GM19023 (cell line): Measurements from ENCODE around the gene MAP3K8.
"Not testable (repeated sequence)": the region's sequence is repeated elsewhere in the genome, so short reads cannot be mapped to it uniquely, and the experiment has no call there.

Experiments
- ATAC-seq: cut with Tn5 transposase; IDR thresholded peaks from one replicate; pipeline ENCODE4 v1.9.1; 2021; ENCODE audit warnings: mild to moderate bottlenecking, moderate library complexity; ENCODE audit not compliant: unreplicated experiment

The MAP3K8 gene

DNA sequence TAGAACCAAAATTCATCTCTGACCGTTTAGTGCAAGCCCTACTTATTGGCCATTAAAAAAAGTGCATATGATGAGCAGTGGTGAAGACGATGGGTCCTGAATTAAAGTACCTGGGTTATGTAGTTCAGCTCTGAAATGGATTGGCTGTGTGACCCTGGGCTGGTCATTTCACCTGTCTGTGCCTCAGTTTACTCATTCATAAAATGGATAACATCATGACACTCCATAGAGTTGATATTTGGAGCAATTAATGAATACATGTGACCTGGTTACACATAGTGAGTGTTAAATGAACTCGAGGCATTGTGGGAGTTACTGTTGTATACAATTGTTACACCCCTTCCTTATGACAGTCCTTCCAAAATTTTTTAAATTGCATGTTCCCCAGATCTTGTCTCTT is 9.1 kb downstream of the MAP3K8 start:
- no peak for ATAC-seq

DNA sequence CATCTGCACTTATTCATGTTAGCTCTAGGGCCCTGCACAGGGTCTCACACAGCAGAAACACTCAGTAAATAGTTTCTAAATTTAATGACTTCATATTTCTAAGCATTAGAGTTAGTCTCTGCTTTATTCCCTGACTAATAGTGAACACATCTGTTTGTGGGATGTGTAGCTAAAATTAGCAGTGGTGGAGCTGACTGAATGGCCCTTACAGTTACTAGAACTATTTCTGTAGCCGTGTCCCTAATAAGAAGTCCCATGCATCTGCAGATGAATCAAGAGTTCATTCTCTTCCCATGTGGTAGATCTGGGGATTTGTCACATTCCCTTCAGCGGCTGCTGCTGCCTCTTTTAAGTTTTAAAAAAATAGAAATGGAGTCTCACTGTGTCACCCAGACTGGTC is 11.7 kb downstream of the MAP3K8 start:
- ATAC-seq = no peak

DNA sequence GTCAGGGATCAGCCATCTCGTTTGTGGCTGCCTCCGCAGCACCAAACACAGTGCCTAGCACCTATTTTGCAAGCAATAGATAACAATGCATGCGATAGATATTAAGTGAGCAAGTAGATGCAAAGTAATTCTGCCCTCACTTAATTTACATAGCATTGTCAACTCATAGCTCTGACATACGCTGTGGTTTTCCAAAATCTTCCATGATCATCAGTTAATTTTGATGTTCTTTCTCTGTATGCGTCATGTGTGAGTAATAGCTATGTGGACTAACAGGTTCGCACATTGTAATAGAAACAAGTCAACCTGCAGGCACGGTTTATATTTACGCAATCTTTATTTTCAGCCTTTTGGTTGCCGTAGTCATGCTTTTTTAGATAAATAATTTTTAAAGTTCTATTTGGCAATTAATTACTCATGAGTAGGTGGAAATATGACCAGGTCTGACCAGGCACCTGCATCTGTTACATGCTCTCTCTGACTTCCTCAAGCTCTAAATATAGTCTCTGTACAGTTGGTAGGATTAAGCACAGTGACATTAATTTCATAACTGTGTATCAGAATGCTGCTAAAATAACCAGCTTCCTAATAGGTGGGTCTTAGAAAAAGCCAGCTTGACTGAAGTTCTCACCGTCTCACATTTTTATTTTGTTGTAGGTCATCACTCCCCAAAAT is 13.3 kb downstream of the MAP3K8 start:
- ATAC-seq = no peak

DNA sequence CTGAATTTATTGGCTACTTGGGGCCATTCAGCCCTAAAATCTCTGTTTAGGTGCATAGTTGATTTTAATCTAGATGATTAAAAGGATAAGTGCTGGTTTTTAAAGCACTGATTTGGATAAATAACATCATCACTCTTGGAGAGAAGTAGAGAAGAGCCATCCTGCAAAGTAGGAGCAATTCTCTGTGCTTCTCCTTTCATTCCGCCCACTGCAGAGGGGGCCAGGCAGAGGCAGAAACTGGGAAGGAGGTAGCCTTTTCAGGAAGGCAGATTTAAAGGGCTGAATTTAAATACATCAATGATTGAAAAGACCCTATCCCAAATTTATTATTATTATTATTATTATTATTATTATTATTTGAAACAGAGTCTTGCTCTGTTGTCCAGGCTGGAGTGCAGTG is 14.1 kb downstream of the MAP3K8 start:
- no peak for ATAC-seq

GRCh38 chr10:30453764-30454527 is 20.0 kb downstream of the MAP3K8 start:
- ATAC-seq = no peak

GRCh38 chr10:30454744-30455510 is 20.9 kb downstream of the MAP3K8 start:
- no peak for ATAC-seq

DNA sequence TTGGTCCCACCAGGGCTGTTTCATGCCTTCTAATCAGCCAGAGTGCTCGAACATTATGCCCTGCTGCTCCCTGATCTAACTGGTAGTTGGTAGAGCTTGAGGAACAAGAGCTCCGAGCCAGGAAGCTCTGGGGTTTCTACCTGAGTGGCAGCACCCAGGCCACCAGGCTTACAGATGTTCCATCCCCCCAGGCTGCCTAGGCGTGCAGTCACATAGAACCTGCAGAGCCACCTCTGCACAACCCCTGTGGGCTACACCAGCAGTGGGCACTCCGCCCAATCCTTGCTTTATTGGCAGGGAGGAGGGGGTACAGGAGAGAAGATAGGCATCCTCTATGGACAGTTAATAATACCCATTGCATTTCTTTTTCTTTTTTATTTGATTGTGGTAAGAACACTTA is 21.8 kb downstream of the MAP3K8 start:
- ATAC-seq = no peak

- no peak for ATAC-seq
Measured at GRCh38 chr10:30456266-30456665, 22.3 kb downstream of the MAP3K8 start.

DNA sequence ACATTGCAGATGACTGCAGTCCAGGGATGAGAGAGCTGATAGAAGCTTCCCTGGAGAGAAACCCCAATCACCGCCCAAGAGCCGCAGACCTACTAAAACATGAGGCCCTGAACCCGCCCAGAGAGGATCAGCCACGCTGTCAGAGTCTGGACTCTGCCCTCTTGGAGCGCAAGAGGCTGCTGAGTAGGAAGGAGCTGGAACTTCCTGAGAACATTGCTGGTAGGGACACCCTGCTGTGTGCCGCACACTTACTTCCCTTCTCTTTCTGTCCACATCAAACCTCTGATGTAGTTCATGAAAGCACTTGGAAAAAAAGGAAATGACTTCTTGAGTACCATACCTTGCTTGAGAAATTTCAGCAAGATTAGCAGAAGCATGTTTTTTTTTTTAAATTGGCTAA is 25.3 kb downstream of the MAP3K8 start:
- no peak for ATAC-seq

- ATAC-seq = no peak
Measured at GRCh38 chr10:30460121-30460520, 26.1 kb downstream of the MAP3K8 start.

GRCh38 chr10:30462513-30462912 is 28.5 kb downstream of the MAP3K8 start:
- no peak for ATAC-seq

DNA sequence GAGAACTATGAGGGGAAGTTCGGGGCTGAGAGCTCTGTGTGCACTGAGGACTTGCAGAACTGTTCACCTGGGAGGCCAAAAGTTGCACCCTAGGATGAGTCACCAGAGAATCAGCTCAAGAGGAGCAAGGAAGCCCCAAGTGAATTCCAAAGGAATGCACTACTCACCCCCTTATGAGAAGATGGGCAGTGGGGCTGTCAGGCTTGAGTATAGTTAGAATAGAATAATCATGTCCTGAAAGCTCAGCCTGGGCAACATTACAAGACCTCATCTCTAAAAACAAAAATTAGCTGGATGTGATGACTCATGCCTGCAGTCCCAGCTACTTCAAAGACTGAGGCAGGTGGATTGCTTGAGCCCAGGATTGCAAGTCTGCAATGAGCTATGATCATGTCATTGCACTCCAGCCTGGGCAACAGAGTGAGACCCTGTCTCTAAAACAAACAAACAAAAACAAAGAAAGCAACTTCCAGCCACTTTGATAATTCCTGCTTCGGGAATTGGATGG is 30.0 kb downstream of the MAP3K8 start:
- no peak for ATAC-seq

DNA sequence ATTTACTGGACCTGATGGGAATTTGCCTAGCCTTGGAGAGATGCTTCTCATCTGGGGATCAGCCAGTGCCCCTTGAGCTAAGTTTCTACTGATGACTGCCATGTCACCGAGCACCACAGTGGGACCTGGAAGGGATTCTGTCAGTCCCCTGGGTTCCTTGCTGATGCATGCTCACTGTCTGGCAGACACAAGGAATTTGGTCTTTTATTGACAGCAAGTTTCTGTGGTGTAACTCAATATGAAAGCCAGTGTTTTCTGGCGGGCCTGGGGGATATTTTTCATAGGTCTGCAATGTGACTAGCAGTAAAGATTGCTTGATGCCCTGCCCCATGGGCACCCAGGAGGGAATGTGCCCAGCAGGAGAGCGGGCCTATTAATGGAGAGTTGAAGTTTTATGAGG is 30.7 kb downstream of the MAP3K8 start:
- no peak for ATAC-seq

DNA sequence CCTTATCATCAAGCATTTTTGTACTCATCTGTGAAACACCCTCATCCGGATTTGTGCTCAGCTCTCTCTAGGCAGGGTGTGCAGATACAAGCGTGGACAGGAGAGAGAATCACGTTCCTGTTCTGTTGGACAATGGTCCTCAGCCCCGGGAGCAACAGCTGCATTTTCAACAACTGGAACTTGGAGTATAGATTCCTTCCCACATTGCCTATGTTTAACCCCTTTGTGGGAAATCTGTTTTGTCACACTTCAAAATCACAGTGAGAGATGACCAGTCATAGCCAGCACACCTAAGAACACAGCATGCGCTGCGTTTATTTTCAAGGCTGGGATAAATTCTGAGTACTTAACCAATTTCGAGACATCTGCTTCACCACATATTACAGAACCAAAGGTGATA is 32.5 kb downstream of the MAP3K8 start:
- no peak for ATAC-seq

DNA sequence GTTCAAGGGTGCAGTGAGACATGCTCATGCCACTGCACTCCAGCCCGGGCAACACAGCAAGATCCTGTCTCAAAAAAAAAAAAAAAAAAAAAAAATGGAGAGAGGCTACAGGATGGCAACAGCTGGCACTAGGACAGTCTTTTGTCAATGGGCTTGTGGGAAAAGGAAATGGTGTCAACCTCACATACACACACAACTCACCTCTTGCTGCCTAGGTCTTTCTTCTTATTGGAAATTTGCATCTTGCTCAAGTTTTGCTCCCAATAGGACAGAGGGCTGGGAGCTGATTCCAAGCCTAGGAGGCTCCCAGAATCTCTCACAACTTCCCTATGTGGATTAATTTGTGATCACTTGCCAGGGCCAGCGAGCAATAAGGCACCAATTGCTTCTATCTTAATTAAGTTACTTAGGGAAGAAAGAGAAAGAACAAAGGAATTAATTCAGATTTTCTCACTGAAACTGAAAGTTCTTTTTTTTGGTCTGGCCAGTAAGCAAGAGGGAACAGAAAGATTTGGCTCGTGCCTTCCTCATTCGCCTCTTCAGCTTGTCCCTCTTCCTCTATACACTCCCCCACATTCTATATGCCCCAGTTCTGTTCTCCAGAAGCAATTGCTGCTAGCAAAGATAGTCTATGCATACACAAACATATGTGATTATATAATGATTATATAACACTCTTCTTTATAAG is 33.8 kb downstream of the MAP3K8 start:
- no peak for ATAC-seq

- no peak for ATAC-seq
Measured at GRCh38 chr10:30472414-30473155, 38.6 kb downstream of the MAP3K8 start.

DNA sequence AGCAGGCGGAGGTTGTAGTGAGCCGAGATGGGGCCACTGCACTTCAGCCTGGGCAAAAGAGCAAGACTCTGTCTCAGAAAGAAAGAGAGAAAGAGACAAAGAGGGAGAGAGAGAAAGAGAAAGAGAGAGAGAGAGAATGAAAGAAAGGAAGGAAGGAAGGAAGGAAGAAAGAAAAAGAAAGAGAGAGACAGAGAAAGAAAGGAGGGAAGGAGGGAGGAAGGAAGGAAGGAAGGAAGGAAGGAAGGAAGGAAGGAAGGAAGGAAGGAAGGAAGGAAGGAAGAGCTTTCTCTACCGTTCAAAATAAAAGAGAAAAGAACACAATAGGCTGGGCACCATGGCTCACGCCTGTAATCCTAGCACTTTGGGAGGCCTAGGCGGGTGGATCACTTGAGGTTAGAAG is 41.5 kb downstream of the MAP3K8 start:
- not testable (repeated sequence) for ATAC-seq

DNA sequence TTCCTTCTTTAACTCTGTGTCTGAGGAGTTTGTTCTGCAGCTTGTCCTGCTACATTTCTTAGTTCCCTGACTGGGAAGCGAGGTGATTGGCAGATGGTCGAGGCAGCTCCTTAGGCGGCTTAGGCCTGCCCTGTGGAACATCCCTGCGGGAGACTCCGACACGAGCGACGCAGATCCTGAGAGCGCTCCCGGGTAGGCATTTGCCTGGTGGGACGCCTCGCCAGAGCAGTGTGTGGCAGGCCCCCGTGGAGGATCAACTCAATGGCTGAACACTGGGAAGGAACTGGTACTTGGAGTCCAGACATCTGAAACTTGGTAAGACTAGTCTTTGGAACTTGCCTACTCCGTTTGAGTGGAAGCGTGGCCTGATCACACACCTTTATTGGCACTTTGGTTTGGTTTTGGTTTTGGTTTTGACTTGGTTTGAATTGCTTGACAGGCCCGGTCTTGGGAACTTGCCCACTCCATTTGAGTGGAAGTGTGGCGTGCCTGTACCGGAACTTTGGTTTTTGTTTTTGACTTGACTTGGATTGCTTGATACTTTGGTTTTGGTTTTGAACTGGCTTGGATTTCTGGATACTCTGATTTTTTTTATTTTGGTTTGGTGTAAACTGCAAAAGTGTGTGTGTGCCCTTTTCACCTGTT is 42.6 kb downstream of the MAP3K8 start:
- no peak for ATAC-seq

DNA sequence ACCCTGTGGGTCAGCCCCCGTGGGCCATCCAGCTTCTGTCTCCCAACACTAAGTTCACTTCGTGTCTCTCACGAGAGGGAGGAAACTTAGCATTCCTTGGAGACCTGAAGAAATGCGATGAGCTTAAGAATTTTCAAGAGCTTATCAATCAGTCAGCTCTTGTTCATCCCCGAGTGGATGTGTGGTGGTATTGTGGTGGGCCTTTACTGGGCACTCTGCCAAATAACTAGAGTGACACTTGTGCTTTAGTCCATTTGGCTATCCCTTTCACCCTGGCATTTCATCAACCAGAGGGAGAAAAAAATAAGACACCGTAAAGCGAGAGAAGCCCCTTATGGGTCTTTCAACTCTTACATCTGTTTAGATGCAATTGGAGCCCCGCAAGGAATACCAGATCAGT is 45.5 kb downstream of the MAP3K8 start:
- ATAC-seq = not testable (repeated sequence)

GRCh38 chr10:30481603-30482002 is 47.6 kb downstream of the MAP3K8 start:
- ATAC-seq = no peak
